Breast epithelium (tissue), 3 donors: ENCODE results near the gene SFXN3.

Source experiments
- POLR2A ChIP-seq: fragments of 450-650 bp; IDR thresholded peaks from one replicate; pipeline ENCODE4 v1.6.1; 2016; ENCODE audit warnings: antibody characterized with exemption, mild to moderate bottlenecking, moderate library complexity
- POLR2AphosphoS5 ChIP-seq, 3 donors: sonication (generic); formaldehyde crosslinking; IDR thresholded peaks; one replicate each; pipeline ENCODE4 v1.6.1; 2017; ENCODE audit warnings: antibody characterized with exemption in 3 of 3
- TF ChIP-seq, protein P1 (sequence below), 3 donors: fragments of 450-650 bp; IDR thresholded peaks; one replicate each; pipeline ENCODE4 v1.5.1; 2016 to 2017; ENCODE audit warnings: antibody characterized with exemption in 3 of 3, mild to moderate bottlenecking in 3 of 3, moderate library complexity in 3 of 3

GRCh38 chr10:101067356-101068083, 36.5 kb downstream of the SFXN3 start:
- TF ChIP-seq POLR2A: no peak
- TF ChIP-seq, protein P1, sequence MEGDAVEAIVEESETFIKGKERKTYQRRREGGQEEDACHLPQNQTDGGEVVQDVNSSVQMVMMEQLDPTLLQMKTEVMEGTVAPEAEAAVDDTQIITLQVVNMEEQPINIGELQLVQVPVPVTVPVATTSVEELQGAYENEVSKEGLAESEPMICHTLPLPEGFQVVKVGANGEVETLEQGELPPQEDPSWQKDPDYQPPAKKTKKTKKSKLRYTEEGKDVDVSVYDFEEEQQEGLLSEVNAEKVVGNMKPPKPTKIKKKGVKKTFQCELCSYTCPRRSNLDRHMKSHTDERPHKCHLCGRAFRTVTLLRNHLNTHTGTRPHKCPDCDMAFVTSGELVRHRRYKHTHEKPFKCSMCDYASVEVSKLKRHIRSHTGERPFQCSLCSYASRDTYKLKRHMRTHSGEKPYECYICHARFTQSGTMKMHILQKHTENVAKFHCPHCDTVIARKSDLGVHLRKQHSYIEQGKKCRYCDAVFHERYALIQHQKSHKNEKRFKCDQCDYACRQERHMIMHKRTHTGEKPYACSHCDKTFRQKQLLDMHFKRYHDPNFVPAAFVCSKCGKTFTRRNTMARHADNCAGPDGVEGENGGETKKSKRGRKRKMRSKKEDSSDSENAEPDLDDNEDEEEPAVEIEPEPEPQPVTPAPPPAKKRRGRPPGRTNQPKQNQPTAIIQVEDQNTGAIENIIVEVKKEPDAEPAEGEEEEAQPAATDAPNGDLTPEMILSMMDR (IDR thresholded peaks at IDR 0.05): peak; percentile 64 to 88 (median 87)
- TF ChIP-seq POLR2AphosphoS5 (IDR thresholded peaks at IDR 0.05): no peak
